GM21723 (cell line): ENCODE data around the gene SIGLEC8.
"Not testable (repeated sequence)": the region's sequence is repeated elsewhere in the genome, so short reads cannot be mapped to it uniquely, and the experiment has no call there.

ENCODE experiments used
- ATAC-seq: cut with Tn5 transposase; IDR thresholded peaks from one replicate; pipeline ENCODE4 v1.9.1; 2021; ENCODE audit warnings: mild to moderate bottlenecking, moderate library complexity; ENCODE audit not compliant: unreplicated experiment

SIGLEC8 gene

DNA sequence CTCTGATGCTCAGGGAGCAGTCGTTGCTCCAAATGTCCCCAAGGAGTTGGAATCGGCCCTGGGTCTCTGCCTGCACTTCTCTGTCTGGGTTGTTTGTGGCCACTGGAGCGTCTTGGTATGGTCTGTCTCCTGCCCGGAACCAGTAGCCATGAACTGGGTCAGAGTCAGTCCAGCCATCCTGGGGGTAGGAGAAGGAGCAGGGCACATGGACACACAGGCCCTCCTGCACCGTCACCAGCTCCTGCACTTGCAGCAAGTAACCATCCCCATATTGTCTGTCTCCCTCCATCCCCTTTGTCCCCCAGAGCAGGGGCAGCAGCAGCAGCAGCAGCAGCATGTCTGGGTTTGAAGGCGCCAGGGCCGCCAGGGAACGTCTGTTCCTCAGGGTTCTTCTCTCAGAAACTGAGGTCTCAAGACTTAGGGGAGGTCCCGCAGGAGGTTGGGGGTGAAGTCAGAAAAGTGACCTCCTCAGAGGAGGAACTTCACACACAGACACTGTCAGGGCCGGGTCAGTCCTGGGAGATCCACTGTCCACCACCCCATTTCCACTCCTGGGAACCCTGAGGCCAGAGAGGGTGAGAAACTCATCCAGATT lies at the start of gene SIGLEC8:
SIGLEC8 (minus strand) TSS at position 404 of the 595 bp plus-strand sequence; CDS start at position 337, 67 bp downstream.
- no peak for ATAC-seq

DNA sequence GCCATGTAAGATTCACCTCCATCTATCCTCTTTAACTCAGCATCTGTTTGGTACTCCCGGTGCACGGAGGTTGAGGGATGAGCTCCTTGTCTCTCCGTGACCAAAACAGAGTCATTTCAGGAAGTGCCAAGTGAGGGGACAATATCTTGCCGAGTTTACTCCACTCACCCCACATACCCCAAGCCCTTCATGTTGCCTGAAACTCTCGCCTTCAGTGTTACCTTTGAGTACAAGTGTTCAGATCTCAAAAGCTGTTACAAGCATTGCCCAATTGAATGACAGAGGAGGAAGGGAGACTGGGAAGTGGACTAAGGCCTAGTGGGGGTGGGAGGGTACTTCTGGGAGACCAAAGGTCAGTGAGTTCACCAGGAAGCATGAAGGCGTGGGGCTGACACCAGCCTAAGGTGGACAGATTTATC lies 49.4 kb upstream of the SIGLEC8 start:
- ATAC-seq: no peak

DNA sequence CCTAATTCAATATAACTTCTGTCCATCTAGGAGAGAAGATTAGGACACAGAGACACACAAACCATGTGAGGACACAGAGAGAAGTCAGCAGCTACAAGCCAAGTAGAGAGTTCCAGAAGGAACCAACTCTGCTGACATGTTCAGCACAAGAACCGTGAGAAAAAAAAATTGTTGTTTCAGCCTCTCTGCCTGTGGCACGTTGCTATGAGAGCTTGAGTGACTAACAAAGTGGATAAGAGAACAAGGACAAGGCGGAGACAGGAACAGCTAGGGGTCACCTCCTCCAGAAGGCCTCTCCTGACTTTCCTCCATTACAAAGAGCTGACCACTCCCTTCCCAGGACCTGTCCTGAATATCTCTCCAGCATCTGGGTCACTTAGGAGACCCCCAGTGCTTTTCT lies 48.9 kb upstream of the SIGLEC8 start:
- ATAC-seq: no peak

DNA sequence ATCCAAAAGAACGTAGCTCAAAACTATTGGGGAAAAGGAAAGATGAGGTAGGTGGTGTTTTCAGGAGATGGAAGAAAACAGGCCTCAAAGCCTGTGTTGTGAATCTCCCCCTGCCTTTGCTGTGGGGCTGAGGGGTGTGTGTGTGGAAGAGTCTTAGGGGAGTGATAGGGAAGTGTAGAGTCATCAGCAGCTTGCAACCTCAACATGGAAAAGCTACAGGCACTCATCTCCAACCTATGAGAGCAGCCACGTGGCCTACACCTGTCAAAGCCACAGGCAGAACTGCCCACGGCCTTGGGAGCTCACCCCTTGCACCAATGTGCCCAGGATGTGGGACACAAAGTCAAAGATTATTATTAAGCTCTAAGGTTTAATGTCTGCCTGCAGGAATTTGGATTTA lies 47.6 kb upstream of the SIGLEC8 start:
- no peak for ATAC-seq

DNA sequence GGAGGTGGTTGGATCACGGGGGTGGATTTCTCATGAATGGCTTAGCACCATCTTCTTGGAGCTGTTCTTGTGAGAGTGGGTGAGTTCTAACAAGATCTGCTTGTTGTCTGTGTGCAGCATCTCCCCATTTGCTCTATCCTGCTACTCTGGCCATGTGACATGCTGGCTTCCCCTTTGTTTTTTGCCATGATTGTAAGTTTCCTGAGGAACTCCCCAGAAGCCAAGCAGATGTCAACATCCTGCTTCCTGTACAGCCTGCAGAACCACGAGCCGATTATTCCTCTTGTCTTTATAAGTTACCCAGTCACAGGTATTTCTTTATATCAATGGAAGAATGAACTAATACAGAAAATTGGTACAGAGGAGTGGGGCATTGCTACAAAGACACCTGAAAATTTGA lies 45.6 kb upstream of the SIGLEC8 start:
- no peak for ATAC-seq

DNA sequence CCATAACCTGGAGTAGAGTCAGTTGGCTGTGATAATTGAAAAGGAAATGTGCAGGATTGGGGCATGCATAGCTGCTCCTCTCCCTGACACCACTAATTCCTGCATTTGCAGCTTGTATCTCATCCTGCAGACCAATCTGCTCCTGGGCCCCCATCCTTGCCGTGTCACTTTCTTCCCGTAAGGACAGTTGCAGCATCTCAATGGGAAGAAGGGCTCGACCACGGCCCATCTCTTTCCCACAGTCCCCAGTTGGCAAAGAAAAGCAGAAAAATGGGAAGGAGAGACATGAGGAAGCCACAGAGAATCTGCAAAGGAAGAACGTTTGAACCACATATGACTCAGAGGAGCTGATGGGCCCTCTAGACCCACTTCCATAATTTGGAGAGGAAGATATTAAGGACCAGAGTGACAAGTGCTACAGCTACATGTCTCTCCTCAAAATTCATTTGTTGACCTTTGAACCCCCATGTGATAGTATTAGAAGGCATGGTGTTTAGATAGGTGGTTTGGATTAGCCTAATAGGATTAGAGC lies 45.1 kb upstream of the SIGLEC8 start:
- no peak for ATAC-seq

DNA sequence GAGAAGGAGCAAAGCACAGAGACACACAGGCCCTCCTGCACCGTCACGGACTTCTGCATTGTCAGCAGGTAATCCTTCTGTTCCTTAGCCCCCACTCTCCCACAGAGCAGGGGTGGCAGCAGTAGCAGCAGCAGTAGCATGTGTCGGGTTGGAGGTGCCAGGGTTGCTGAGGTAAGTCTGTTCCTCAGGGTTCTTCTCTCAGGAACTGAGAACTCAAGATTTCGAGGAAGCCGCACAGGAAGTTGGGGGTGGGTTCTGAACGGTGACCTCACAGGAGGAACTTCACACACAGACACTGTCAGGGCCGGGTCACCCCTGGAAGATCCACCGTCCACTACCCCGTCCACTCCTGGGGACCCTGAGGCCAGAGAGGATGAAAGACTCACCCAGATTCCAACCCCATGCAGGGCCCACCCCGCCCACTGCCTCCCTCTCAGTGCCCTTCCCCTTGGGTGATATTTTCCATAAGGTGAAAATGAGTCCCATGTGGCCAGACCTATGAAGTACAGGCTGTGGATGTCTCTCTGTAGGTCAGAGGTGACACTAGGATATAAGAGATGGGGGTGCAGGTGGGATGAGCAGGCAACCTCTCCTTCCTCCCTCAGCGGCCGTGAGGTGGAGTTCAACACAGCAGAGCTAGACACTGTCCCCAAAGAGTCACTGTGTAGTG lies 43.5 kb upstream of the SIGLEC8 start, which contains the start of gene SIGLEC12:
SIGLEC12 (minus strand) TSS at position 207 of the 670 bp plus-strand sequence; CDS start at position 140, 67 bp downstream.
- ATAC-seq: no peak

DNA sequence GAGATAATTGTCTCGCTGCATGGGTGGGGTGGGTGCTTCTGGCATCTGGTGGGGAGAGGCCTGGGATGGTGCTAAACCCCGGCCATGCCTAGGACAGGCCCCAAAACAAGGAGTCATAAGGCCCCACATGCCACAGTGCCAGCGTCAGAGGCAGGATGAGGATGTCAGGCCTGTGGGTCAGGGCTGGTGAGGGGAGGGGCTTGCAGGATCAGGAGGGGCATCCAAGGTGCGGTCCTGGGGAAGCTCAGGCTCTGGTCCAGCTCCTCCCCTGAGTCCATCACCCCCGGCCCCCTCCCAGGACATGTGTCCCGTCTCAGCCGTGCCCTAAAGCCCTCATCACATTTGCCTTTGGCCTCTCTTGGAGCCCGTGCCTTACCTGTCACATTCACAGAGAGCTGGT lies 42.7 kb upstream of the SIGLEC8 start:
- not testable (repeated sequence) for ATAC-seq

DNA sequence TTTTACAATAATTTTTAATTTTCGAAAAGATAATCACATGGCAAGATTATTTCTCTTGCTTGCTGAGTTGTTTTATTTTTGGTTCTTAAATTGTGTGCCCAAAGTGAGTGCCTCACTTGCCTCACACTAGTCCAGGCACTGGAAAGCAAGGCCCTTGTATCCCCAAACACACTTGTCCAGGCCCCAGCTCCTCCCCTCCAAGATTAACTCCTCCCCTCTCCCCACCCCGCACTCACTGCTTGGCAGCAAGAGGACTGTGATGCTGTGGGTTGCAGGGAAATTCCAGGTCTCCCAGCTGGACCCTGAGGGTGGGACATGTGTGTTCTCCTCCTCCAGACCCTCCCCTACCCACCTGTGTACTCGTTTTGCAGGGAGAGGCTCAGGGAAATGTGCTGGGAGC lies 39.4 kb upstream of the SIGLEC8 start:
- ATAC-seq: no peak

DNA sequence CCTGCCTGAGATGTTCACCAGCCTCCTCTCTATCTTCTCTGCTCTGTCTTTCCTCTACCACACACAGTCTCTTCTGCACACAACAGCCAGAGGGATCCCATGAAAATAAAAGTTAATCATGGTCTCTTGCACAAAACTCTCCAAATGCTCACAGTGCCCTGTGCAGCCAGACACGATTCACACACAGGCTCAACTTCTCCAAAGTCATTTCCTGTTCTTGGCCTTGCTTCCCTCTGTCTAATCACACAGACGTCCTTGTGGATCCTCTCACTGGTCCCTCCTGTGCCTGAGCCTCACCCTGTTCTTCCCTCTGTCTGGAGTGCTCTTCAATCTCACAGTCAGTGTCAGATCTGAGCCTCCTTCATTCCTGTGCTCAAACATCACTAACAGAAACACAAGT lies 35.5 kb upstream of the SIGLEC8 start:
- ATAC-seq: no peak

DNA sequence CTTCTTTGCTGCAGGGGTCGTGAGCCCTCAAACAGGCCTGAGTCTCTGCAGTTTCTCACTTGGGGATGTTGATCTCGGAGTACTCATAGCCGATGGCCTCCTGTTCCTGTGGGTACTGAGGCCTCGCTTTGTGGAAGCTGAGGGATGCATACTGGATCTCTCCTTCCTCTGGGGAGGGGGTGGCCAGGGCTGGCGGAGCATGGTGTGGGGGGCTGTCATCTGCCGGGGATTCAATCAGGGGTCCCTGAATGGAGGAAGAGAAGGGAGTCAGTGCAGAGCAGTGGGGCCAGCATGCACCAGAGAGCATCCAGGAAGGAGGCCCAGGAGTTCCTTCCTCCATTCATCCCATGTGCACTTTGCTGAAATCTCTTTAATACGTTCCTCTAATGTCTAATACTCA lies 33.3 kb upstream of the SIGLEC8 start:
- ATAC-seq: no peak

DNA sequence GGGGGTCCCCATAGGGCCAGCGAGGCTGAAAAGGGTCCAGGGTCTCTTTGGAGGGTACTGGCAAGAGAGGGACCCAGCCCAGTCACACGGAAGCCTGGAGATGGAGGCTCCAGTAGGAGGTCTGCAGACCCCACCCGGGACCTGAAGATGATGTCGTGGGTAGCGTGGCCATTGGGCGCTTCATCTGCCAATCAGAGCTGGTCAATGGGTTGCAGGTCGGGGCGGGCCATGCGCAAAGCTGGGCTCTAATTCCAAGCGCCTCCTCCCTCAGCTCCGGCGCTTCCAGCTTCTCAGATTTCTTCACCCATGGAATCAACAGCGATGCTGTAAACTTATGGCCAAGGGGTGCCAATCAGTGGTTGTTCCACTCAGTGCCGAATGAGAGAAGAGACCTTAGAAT lies 32.4 kb upstream of the SIGLEC8 start:
- no peak for ATAC-seq

DNA sequence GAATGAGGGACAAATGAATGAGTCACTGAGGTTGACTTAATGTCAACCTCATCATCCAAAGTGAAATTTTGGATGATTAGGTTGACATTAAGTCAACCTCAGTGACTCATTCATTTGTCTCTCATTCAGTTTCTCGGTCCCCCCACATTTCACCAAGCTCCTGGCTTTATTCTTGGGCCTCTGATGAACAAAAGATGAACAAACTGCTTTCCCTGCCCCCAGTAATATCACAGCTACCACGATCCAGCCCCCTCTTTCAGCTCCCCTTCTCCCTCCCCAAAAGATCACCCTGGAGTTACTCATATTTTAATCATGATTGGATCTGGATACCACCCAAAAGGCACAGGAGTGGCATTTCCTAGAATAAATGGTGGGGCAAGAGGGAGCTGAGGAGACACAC lies 30.9 kb upstream of the SIGLEC8 start:
- no peak for ATAC-seq

DNA sequence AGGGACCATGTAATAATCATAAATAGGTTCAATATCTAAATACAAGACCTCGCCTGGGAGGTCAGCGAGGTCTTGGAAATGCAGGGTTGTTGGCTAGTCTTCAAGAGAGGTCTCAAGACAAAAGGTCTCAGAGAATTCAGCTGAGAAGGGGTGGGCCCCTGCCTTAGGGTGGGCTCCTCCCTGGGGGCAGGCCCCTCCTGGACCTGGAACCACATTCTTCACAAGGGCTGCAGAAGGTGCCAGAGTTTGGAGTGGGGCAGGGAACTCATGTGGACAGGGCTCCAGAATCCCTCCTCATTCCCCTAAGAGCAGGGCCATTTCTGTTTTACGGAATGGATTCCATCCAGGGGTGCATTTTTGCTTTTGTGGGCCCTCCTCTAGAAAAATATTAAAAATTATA lies 30.2 kb upstream of the SIGLEC8 start:
- ATAC-seq: no peak

DNA sequence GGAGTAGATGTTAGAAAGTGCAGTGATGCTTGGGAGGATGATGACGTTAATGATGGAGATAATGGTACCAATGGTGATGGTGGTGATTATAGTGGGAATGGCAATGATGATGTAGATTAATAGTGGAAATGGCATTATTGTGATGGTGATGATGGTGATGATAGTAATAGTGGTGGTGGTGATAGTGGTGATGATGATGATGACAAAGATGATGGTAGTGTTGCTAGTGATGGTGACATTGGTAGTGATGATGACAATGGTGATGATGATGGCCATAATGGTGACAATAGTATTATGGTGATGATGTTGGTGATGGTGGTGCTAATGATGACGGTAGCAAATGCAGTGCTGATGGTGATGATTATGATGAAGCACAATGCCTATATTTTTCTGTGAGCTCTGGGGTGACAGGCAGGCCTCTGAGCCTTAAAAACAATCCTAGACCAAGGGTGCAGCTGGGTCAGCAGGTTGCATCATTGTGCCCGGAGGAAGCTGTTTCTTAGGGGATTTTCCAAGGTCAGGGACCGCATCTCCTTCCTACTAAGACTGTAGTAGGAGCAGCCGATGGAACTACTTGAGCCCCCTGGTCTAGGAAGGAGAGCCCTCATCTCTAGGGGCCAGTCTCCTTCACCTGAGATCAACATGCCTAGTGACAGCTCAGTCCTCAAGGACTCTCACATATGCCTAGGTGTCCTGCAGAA lies 27.9 kb upstream of the SIGLEC8 start:
- no peak for ATAC-seq

DNA sequence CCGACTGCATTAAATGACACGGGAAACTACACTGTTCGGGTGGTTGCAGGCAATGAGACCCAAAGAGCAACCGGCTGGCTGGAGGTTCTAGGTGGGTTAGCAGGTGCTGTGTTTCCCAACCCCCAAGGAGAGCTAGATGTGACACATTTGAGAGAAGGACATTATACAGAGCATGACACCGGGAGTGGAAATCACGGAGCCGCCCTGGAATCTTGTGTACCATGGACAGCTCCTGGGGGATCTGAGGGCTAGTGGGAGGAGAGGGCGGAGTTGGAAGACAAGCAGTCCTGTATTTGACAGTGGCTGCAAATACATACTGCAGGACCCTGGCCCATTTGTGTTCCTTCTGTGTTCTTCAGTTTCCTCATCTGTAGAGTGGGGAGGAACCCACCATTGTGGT lies 22.3 kb upstream of the SIGLEC8 start:
- ATAC-seq: no peak

DNA sequence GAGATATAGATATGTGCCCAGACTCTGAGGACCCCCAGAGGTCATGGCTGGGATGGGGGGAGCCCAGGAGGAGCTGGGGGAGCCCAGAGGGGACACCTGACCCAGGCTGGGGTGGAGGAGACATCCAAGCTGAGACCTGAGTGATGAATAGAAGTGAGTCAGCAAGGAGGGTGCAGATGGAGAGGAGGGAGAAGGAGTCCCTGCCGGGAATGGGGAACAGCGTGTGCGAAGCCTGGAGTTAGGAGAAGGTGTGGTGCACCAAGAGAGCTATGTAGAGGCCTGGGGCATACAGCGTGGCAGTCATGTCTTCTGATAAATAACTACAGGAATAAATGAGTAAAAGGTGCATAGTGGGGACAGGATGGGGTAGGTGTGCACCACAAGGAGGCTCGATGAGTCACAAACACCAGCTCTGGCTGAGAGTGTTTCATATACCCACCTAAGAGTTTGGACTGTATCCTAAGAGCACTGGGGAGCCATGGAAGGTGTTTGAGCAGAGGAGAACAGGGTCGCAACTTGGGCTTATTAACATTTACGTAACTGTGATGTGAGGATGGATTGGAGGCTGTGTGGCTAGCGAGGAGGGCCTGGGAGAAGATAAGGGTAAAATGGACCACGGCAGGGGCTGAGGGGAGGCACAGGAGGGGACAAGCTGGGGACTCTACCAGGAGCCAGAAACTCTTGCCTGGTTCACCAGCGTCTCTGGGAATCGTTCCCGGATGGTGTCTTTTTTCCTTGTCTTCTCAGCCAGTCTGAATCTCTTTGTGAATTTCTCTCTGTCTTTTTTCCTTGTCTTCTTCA lies 21.5 kb upstream of the SIGLEC8 start:
- ATAC-seq: no peak

DNA sequence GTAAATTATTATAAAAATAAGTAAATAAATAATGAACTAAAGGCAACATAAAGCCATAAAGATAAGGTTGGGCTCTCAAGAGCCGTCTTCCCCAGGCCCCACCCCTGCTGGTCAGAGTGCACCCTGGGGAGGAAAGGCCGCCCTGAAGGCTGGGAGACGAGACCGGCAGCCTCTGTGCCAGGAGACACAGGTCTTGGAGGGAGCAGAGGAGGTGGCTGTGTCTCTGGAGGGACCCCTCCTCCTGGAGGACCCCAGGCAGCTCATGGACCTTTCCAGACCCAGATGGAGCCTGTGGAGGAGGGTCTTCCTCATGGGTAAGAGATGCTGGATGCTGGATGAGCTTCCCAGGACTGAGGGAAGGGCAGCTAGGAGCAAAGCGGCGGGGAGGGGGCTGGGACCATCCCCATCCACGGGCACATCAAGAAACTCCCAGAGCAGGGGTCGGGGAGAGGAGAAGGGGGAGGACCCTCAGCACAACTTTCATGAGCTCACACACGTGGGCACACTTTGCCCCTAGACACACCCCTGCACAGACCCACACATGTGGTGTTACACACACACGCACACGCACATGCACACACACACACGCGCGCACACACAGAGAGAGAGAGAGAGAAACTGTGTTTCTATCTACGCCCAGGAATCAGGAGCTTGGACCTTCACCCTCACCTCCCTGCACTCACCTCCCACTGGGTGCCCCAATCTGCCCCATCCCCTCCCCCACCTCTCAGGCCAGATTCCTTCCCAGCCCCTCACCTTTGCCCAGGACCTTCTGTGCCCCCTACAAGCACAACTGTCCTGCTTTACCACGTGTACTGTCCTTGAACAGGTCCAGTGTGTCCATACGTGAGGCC lies 20.4 kb upstream of the SIGLEC8 start, which contains the start of gene CEACAM18:
CEACAM18 (plus strand) TSS at position 159 of the 854 bp plus-strand sequence.
- ATAC-seq: no peak

DNA sequence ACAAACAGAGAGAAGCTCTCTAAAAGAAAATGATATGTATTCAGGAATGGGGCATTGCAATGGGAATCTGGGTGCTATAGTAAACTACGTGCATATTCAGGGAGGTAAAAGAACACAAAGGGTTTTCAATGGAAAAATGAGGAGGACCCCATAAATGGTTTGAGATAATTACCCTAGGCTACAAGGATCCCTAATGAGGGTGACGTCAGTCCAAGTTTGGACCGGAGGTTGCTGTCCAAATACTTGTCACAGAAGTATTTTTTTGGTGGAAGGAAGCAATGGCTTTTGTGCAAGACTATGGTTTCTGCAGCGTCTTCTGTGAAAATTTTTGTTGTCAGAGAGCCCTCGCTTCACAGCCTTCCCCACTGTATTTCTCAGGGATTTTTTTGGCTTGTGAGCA lies 19.1 kb upstream of the SIGLEC8 start:
- no peak for ATAC-seq

DNA sequence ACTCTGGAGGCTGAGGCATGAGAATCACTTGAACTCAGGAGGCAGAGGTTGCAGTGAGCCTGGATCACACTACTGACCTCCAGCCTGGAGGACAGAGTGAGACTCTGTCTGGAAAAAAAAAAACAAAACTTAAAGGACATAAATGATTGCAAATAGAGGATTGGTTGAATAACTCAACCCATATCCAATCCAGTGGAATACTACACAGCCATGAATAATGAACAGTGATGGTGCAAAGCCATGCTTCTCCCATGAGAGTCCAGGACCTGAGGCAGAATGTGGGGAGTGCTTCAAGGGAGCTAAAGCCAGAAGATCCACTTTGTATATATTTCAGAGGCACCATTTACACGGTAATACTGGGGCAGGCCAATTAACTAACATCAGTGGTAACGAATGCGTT lies 17.9 kb upstream of the SIGLEC8 start:
- ATAC-seq: no peak
